SK-N-SH (cell line): ENCODE results near the gene TMEM106C. TPM values are rescaled to one million over a fixed set of nuclear protein-coding genes. Genes with fewer than 3 reads are reported as not detected.

Experiments
- CTCF ChIA-PET: fragments of 300-600, 350-600 bp; formaldehyde crosslinking; extraction: SDS; loops from one replicate; lab custom pipeline; 2021; lab: Yijun Ruan, JAX
- POLR2A ChIA-PET: fragments of 350-600 bp; sonication (Branson Sonifier 250); formaldehyde crosslinking; extraction: SDS; loops from one replicate; lab custom pipeline; 2020; ENCODE audit warnings: antibody characterized with exemption, inconsistent platforms; lab: Yijun Ruan, JAX
- DNase-seq: peaks from one replicate; pipeline ENCODE4 v3.0.0; 2012
- H2AFZ ChIP-seq: fragments of 200-600 bp; sonication (generic); 2 replicates; pipeline ENCODE4 v1.8.1; 2016; ENCODE audit warnings: antibody characterized with exemption, mild to moderate bottlenecking, low read depth
- H3F3A ChIP-seq: fragments of 200-600 bp; sonication (generic); replicated peaks from 2 replicates; pipeline ENCODE3; 2016; ENCODE audit warnings: antibody characterized with exemption, mild to moderate bottlenecking; ENCODE audit not compliant: insufficient read depth
- H3K27ac ChIP-seq, 2 experiments: fragments of 200-500 bp in 1 of 2; fragments of 200-600 bp in 1 of 2; sonication (Bioruptor generic) in 1 of 2; sonication (generic), shearing (Covaris generic) in 1 of 2; 2 replicates each; pipeline versions ENCODE4 v1.5.1 to v1.6.1; 2014 to 2016; ENCODE audit warnings: low read depth in 2 of 2, inconsistent platforms in 1 of 2, low read length in 1 of 2, mild to moderate bottlenecking in 1 of 2, mixed read lengths in 1 of 2
- H3K27me3 ChIP-seq: fragments of 200-600 bp; sonication (generic), shearing (Covaris generic); 2 replicates; pipeline ENCODE4 v1.6.1; 2016; ENCODE audit warnings: mixed run types; ENCODE audit not compliant: insufficient read depth
- H3K36me3 ChIP-seq, 2 experiments: fragments of 200-500 bp in 1 of 2; fragments of 200-600 bp in 1 of 2; sonication (Bioruptor generic) in 1 of 2; sonication (generic) in 1 of 2; replicated peaks in 1 of 2; 2 replicates each; pipeline versions ENCODE3 to v1.5.1; 2014 to 2016; ENCODE audit warnings: low read length in 1 of 2, mild to moderate bottlenecking in 1 of 2; ENCODE audit not compliant: insufficient read depth in 2 of 2, control insufficient read depth in 1 of 2
- H3K4me1 ChIP-seq, 2 experiments: fragments of 200-500 bp in 1 of 2; fragments of 200-600 bp in 1 of 2; sonication (Bioruptor generic) in 1 of 2; sonication (generic), shearing (Covaris generic) in 1 of 2; 2 replicates each; pipeline versions ENCODE4 v1.5.1 to v1.6.1; 2014 to 2016; ENCODE audit warnings: low read depth in 1 of 2, low read length in 1 of 2, mixed run types in 1 of 2; ENCODE audit not compliant: insufficient read depth in 2 of 2, control insufficient read depth in 1 of 2
- H3K4me2 ChIP-seq: fragments of 200-600 bp; sonication (generic), shearing (Covaris generic); 2 replicates; pipeline ENCODE4 v1.6.1; 2017; ENCODE audit warnings: mixed run types
- H3K4me3 ChIP-seq, 2 experiments: fragments of 200-500 bp in 1 of 2; fragments of 200-600 bp in 1 of 2; sonication (Bioruptor generic) in 1 of 2; sonication (generic), shearing (Covaris generic) in 1 of 2; 2 replicates each; pipeline versions ENCODE4 v1.5.1 to v1.8.1; 2014 to 2016; ENCODE audit warnings: low read depth in 2 of 2, inconsistent platforms in 1 of 2, low read length in 1 of 2, mild to moderate bottlenecking in 1 of 2, mixed read lengths in 1 of 2, moderate library complexity in 1 of 2
- H3K79me2 ChIP-seq: fragments of 200-600 bp; sonication (generic); 2 replicates; pipeline ENCODE4 v1.8.1; 2017; ENCODE audit warnings: mild to moderate bottlenecking; ENCODE audit not compliant: insufficient read depth
- H3K9ac ChIP-seq: fragments of 200-600 bp; sonication (generic); 2 replicates; pipeline ENCODE4 v1.6.1; 2017; ENCODE audit warnings: mixed run types
- H3K9me2 ChIP-seq: fragments of 200-600 bp; sonication (generic); 2 replicates; pipeline ENCODE4 v1.6.1; 2017; ENCODE audit warnings: mixed run types
- H3K9me3 ChIP-seq: fragments of 200-600 bp; sonication (generic); 2 replicates; pipeline ENCODE4 v1.6.1; 2017; ENCODE audit warnings: mixed run types, mild to moderate bottlenecking, moderate library complexity
- H4K20me1 ChIP-seq: fragments of 200-600 bp; sonication (generic); 2 replicates; pipeline ENCODE4 v1.6.1; 2017; ENCODE audit warnings: mild to moderate bottlenecking, mixed run types; ENCODE audit not compliant: insufficient read depth
- CHD2 ChIP-seq: fragments of 150-350 bp; IDR thresholded peaks from 2 replicates; pipeline ENCODE4 v1.6.1; 2018; ENCODE audit warnings: low read length; ENCODE audit not compliant: partially characterized antibody
- ELF1 ChIP-seq: IDR thresholded peaks from 2 replicates; pipeline ENCODE4 v1.4.0; 2012
- EP300 ChIP-seq, 2 experiments: IDR thresholded peaks; 2 replicates each; pipeline versions ENCODE4 v1.4.0 to v1.6.1; 2012; ENCODE audit warnings: borderline replicate concordance in 1 of 2, low read depth in 1 of 2, low read length in 1 of 2
- EZH2phosphoT487 ChIP-seq: fragments of 200-600 bp; sonication (generic); IDR thresholded peaks from 2 replicates; pipeline ENCODE4 v1.6.1; 2017; ENCODE audit warnings: low read depth, mixed run types, mild to moderate bottlenecking, antibody characterized with exemption, moderate library complexity, borderline replicate concordance
- FOSL2 ChIP-seq: IDR thresholded peaks from 2 replicates; pipeline ENCODE4 v1.4.0; 2012; ENCODE audit warnings: low read depth, mild to moderate bottlenecking, moderate library complexity, borderline replicate concordance
- FOXJ3 ChIP-seq: sonication (generic); formaldehyde crosslinking; IDR thresholded peaks from 2 replicates; pipeline ENCODE4 v1.5.1; 2020; ENCODE audit warnings: mild to moderate bottlenecking, missing genetic modification reagents
- FOXM1 ChIP-seq: IDR thresholded peaks from 2 replicates; pipeline ENCODE4 v1.4.0; 2012; ENCODE audit warnings: low read depth, mild to moderate bottlenecking
- GATA2 ChIP-seq: sonication (generic); formaldehyde crosslinking; IDR thresholded peaks from 2 replicates; pipeline ENCODE4 v1.5.0; 2020; ENCODE audit warnings: mild to moderate bottlenecking, missing genetic modification reagents
- RFX5 ChIP-seq: IDR thresholded peaks from 2 replicates; pipeline ENCODE4 v1.6.1; 2012; ENCODE audit warnings: mild to moderate bottlenecking, improper control_type of control experiment, low read length
- RXRA ChIP-seq: IDR thresholded peaks from 2 replicates; pipeline ENCODE4 v1.4.0; 2012; ENCODE audit warnings: low read depth, mild to moderate bottlenecking, borderline replicate concordance
- SIN3A ChIP-seq: IDR thresholded peaks from 2 replicates; pipeline ENCODE4 v1.6.1; 2012; ENCODE audit warnings: low read depth, mild to moderate bottlenecking, low read length, moderate library complexity, borderline replicate concordance
- SMC3 ChIP-seq: IDR thresholded peaks from 2 replicates; pipeline ENCODE4 v1.6.1; 2012; ENCODE audit warnings: low read depth, low read length, improper control_type of control experiment
- TAF1 ChIP-seq: IDR thresholded peaks from 2 replicates; pipeline ENCODE4 v1.6.1; 2012; ENCODE audit warnings: low read depth, mild to moderate bottlenecking, low read length, moderate library complexity, borderline replicate concordance
- TCF12 ChIP-seq: IDR thresholded peaks from 2 replicates; pipeline ENCODE4 v1.4.0; 2012
- TEAD4 ChIP-seq: IDR thresholded peaks from 2 replicates; pipeline ENCODE4 v1.4.0; 2012; ENCODE audit warnings: mild to moderate bottlenecking, borderline replicate concordance; ENCODE audit not compliant: insufficient read depth
- WGBS: methylation state at CpG from one replicate; pipeline ENCODE4 v1.1.6; 2017; ENCODE audit warnings: low lambda C conversion rate; 5-methylcytosine and 5-hydroxymethylcytosine counted together
- polyA plus RNA-seq, 3 experiments: library from polyadenylated mRNA; depleted of rRNA; stranded (reverse); fragments of >200 nt; gene quantifications; 2 replicates each; pipeline ENCODE4 v1.2.3, GENCODE V29; 2012
- TF ChIP-seq, protein P1 (sequence below): fragments of 150-350 bp; IDR thresholded peaks from 2 replicates; pipeline ENCODE4 v1.6.1; 2016; ENCODE audit warnings: mild to moderate bottlenecking, low read depth, low read length
- TF ChIP-seq, protein P2 (sequence below): IDR thresholded peaks from 2 replicates; pipeline ENCODE4 v1.4.0; 2012; ENCODE audit warnings: low read depth, borderline replicate concordance
- TF ChIP-seq, protein P3 (sequence below): IDR thresholded peaks from 2 replicates; pipeline ENCODE4 v1.4.0; 2012; ENCODE audit warnings: low read depth

Gene TMEM106C
- polyA plus RNA-seq, 1 of the 3 experiments (the other 2 are of a cell fraction) = 133 TPM

DNA sequence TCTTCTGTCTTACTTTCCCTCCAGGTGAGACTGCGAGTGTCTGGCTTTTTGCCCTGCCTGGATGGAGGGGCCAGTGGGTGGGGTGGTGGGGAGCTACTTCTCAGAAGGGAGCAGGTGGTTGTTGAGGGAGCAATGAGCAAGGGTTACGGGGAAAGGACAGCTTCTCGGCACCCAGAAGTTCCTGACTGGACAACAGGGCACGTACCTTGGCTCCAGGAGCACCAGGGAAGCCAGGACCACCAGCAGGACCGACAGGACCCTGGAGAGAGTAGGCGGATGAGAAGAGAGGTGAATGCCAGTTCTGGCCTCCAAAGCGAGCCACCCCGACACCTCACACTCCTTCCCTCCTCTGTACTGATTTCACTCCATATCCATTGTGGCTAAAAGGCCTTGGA is 25.6 kb downstream of the TMEM106C start (continued):
- TF ChIP-seq SIN3A (no peak), FOSL2 (no peak), EZH2phosphoT487 (no peak)

DNA sequence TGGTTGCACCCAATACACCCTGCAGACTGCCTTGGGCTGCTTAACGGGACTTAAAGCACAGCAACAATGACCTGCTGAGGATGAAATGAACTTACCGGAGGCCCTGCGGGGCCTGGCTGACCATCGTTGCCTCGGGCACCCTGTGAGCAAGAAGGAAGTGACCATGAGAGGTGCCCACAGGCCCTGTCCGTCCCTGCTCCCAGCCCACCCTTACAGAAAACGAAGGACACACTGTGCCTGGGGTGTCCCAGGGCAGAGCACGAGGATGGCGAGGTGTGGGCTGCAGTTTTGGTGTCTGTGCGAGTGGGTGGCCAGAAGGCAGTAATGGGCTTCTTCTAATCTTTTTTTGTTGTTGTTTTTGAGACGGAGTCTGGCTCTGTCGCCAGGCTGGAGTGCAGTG is 26.3 kb downstream of the TMEM106C start:
- no peak overlapping the region for H3K27ac ChIP-seq
- no peak overlapping the region for H3K4me3 ChIP-seq
- no peak overlapping the region for H3K4me2 ChIP-seq
- CTCF ChIA-PET = interaction anchor here (0.8 to 3.1 kb wide), 2 partner anchors 26 to 39 kb away, joined by 3 to 11 read pairs; partner anchors contain the start of gene TMEM106C
- H2AFZ ChIP-seq = no peak overlapping the region
- no peaks in the 10 kb centered on the region for H3F3A ChIP-seq
- H3K79me2 ChIP-seq = no peaks in the 10 kb centered on the region
- no peak overlapping the region for H3K9ac ChIP-seq
- POLR2A ChIA-PET = no interaction called here
- no peaks in the 10 kb centered on the region for H4K20me1 ChIP-seq
- DNase-seq = no peak
- H3K9me2 ChIP-seq = no peaks in the 10 kb centered on the region
- TF ChIP-seq EP300 (IDR thresholded peaks at IDR 0.05; ENCODE audit: borderline replicate concordance in 1 of 2, low read depth in 1 of 2, low read length in 1 of 2) = no peak
- no peak for TF ChIP-seq FOXJ3 (CRISPR knock-in tag)
- no peak for TF ChIP-seq GATA2 (CRISPR knock-in tag)
- TF ChIP-seq FOSL2 = no peak
- TF ChIP-seq, protein P1, sequence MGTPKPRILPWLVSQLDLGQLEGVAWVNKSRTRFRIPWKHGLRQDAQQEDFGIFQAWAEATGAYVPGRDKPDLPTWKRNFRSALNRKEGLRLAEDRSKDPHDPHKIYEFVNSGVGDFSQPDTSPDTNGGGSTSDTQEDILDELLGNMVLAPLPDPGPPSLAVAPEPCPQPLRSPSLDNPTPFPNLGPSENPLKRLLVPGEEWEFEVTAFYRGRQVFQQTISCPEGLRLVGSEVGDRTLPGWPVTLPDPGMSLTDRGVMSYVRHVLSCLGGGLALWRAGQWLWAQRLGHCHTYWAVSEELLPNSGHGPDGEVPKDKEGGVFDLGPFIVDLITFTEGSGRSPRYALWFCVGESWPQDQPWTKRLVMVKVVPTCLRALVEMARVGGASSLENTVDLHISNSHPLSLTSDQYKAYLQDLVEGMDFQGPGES = no peak
- TF ChIP-seq TAF1 = no peak
- no peak for TF ChIP-seq RFX5
- no peak for TF ChIP-seq FOXM1
- no peak for TF ChIP-seq TEAD4
- TF ChIP-seq, protein P2, sequence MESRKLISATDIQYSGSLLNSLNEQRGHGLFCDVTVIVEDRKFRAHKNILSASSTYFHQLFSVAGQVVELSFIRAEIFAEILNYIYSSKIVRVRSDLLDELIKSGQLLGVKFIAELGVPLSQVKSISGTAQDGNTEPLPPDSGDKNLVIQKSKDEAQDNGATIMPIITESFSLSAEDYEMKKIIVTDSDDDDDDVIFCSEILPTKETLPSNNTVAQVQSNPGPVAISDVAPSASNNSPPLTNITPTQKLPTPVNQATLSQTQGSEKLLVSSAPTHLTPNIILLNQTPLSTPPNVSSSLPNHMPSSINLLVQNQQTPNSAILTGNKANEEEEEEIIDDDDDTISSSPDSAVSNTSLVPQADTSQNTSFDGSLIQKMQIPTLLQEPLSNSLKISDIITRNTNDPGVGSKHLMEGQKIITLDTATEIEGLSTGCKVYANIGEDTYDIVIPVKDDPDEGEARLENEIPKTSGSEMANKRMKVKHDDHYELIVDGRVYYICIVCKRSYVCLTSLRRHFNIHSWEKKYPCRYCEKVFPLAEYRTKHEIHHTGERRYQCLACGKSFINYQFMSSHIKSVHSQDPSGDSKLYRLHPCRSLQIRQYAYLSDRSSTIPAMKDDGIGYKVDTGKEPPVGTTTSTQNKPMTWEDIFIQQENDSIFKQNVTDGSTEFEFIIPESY = no peak
- TF ChIP-seq, protein P3, sequence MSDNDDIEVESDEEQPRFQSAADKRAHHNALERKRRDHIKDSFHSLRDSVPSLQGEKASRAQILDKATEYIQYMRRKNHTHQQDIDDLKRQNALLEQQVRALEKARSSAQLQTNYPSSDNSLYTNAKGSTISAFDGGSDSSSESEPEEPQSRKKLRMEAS = no peak
- no peak for TF ChIP-seq CHD2
- no peak for TF ChIP-seq RXRA
- no peak for TF ChIP-seq ELF1
- TF ChIP-seq SMC3 = no peak
- TF ChIP-seq TCF12 = no peak
- no peak for TF ChIP-seq SIN3A
- TF ChIP-seq EZH2phosphoT487 = no peak
- H3K4me1 ChIP-seq = peaks cover 0 to 43% of the 10 kb centered on the region in 2 experiments; a peak in 2 of 4 replicates
- no peaks in the 10 kb centered on the region for H3K9me3 ChIP-seq
- peaks cover 9% of the 10 kb centered on the region for H3K27me3 ChIP-seq
- WGBS = 69% methylated on average over 12 of the region's 12 CpGs
- no peaks in the 10 kb centered on the region for H3K36me3 ChIP-seq
